NCI-H446 (cell line): Measurements from ENCODE around the gene MADCAM1.

Experiments
- DNase-seq, 2 experiments: peaks; one replicate each; lab custom pipeline; 2025; lab: John Stamatoyannopoulos, UW

MADCAM1 gene

DNA sequence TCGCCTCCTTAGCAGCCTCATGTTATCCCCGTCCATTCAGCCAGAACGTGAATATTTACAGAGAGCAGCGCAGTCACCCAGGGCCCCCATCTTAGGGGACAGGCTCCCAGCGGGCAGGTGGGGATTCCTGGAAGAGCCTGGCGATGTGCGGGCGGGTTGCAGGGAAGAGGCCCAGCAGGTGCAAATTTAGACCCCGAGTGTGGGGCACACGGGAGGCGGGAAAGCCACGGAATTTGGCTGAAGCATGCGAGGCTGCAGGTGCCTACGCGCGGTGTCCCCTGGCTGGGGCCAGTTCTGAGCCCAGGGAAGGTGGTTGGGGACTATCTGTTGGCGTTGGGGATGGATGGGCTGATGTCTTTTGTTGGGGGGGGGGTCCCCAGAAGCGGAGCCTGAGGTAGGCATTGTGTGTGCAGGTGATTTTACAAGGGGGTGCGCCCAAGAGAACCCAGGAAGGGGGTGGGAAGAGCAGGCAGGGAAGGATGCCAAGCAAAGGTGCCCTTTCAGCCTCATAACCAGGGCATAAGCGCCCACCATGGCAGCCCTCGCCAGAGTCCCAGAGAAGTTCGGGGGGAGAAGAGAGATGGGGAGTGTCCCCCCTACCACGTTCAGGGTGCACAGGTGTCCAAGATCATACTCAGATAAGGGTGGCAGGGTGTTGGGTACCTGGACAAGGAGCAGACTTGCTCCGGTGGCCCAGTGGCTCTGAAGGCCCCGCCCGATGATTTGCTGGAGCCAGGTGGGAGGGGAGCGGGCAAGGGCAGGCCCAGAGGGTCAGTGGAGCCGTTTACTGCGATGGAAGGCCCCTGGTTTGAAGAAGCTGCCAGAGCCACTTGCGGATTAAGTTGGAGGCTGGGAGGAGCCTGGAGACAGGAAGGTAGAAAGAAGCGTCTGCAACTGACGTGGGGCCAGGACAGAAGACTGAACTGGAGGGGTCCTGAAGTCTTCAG, 12.2 kb downstream of the MADCAM1 start:
- no peak for DNase-seq

DNA sequence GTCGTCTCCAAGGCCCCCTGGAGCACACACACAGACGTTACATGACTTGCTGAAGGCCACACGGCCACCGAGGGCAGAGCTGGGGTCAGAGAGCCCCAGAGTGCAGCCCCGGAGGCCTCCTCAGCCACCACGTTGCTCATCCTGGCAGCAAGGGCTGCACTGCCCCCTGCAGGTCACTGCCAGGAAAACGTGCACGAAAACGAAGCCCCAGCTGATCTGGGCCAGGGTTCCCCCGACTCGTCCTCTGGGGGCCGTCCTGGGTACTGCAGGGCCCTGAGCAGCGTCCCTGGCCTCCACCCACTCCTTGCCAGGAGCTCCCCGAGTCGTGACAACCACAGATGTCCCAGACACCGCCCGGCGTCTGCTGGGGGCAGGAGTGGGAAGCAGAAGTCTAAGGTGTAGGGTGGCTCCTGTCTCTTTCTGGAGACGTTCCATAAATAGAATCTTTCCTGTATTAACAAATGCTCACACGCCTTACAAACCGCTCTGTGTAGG, 14.4 kb downstream of the MADCAM1 start:
- DNase-seq: peak; percentile 67 to 89

DNA sequence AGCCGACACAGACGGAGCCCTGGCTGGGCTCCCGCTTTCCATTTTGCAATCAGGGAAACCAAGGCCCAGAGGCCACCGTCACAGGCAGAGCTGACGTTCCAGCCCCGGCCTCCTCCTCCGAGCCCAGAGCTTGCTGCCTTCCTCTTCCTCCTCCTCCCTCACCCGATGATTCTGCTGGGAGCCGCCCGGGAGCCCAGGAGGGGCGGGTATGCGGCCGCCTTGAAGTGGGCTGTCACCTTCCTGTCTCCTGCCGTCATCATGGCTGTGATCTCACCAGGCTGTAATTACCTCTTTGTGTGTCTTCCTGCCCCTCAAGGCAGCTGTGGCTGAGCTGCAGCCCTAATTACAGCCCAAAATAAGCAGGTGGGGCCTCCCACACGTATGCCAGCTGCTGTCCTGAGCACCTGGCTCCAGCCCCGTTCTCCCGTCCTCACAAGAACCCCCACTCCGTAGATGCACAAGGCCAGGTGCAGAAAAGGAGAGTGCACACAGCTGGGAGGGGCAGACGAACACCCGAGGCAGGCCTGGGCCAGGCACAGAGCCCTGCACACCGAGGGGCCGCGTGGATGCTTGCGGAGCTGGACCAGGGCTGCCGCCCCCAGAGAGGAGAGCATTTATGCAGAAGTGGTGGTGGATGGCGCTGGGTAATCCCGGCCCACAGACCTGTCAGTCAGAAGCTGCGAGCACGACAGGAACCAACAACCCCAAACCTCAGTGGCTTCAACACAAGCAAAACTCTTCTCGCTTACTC, 15.0 kb downstream of the MADCAM1 start:
- DNase-seq: no peak

DNA sequence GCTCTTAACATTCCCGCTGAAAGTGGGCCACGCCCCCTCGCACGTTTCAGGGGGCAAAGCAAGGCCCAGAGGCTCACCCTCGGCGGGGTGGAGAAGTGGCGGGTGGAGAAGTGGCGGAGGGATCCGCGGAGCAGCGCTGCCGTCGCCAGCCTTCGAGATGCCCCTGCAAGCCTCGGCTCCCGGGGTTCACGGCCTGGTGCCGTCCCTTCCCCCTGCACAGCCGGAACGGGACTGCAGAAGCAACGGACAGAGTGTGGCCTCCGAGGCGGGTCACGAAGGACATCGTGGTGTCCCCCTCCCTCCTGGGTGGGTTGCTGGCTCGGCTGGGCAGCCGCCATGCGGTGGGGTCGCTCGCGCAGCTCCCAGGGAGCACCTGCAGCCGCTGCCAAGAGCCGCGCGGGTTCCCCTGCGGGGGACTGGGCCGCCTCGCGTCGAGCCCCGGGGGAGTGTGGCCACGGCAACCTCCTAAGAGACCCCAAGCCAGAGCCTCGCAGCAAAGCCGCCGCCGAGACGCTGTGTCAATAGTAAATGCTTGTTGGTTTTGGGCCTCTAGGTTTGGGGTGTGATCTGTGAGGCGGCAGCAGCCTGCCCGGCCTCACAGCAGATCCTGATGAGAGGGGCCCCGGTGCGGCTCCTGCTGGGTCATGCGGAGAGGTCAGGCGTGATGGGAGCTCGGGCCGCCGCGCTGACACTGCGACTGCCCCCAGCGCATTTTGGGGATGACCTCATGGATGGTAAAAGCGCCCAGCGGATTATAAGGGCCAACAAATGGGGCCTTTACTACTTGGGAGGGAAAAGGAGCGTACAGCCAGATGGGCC, 16.5 kb downstream of the MADCAM1 start:
- DNase-seq: no peak

GRCh38 chr19:513368-514165, 17.3 kb downstream of the MADCAM1 start:
- no peak for DNase-seq

DNA sequence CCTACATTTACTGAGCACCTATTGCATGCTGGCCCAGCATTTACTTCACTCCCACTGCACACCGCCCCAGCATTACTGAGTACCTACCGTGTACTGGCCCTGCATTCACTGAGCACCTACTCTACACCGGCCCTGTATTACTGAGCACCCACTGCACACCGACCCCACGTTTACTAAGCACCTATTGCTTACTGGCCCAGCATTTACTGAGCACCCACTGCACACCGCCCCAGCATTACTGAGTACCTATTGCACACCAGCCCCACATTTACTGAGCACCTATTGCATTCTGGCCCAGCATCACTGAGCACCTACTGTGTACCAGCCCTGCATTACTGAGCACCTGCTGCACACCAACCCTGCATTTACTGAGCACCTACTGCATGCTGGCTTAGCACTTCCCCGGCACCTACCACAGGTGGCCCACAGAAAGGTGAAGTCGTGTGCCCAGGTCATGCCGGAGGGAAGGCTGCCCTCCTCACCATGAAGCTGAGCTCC, 17.9 kb downstream of the MADCAM1 start:
- DNase-seq: no peak

DNA sequence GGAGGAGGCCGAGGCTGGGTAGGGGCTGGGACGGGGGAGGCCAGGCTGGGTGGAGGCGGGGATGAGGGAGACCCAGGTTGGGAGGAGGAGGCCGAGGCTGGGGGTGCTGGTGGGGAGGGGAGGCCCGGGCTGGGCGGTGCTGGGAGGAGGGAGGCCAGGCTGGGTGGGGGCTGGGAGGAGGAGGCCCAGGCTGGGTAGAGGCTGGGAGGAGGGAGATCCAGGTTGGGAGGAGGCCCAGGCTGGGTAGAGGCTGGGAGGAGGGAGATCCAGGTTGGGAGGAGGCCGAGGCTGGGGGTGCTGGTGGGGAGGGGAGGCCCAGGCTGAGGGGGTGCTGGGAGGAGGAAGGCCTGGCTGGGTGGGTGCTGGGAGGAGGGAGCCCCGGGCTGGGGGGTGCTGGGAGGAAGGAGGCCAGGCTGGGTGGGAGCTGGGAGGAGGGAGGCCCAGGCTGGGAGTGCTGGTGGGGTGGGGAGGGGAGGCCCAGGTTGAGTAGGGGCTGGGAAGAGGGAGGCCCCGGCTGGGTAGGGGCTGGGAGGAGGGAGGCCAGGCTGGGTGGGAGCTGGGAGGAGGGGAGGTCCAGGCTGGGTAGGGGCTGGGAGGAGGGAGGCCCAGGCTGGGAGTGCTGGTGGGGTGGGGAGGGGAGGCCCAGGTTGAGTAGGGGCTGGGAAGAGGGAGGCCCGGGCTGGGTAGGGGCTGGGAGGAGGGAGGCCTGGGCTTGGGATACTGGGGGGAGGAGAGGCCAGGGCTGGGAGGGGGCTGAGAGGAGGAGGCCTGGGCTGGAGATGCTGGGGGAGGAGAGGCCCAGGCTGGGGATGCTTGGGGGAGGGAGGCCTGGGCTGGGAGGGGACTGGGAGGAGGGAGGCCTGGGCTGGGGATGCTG, 21.7 kb downstream of the MADCAM1 start:
- DNase-seq: no peak

- no peak for DNase-seq
Measured at GRCh38 chr19:518598-519231, 22.4 kb downstream of the MADCAM1 start.

- DNase-seq: no peak
Measured at GRCh38 chr19:519449-519865, 23.2 kb downstream of the MADCAM1 start.

- no peak for DNase-seq
Measured at GRCh38 chr19:522726-523125, 26.4 kb downstream of the MADCAM1 start.

DNA sequence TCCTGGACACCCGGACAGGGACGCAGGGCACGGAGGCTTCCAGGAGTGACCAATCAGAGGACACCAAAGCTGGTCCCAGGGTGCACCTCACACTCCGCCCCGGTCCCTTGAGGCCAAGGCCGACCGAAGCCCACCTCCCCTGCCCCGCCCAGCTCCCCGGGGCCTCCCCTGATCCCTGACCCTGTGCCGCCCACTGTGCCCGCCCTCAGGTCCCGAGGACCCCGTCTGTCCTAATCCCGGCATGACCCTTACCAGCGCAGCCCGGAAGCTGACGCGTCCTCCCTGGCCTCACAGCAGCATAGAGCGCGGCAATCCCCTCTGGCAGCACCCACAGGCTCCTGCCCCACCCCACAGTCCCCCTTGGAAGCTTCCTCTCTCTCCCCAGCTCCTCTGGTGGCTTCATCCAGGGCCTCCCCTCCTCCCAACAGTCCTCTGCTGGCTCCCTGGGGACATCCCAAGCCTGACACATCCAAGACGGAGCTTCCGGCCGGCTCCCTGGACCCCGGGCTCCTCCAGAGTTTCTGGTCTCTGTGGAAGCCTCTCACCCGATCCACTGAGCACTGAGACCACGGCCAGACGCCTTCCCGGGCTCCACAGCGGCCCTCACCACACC, 27.9 kb downstream of the MADCAM1 start:
- no peak for DNase-seq

DNA sequence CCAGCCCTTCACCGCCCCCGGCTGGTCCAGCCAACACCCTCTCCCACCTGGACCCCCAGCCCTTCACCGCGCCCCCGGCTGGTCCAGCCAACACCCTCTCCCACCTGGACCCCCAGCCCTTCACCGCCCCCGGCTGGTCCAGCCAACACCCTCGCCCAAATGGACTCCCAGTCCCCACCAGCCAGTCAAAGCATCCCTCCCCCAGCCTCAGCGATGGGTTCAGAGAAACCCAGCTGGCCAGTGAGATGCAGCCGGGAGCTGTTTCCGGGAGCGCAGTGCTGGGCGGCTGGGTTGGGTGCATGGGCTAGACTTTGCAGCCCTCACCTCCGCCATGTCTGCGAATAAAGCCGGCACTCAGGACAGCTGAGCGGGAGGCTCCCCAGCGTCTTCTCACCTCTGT, 28.7 kb downstream of the MADCAM1 start:
- no peak for DNase-seq

- no peak for DNase-seq
Measured at GRCh38 chr19:525857-526419, 29.7 kb downstream of the MADCAM1 start.

GRCh38 chr19:530134-531008, 34.1 kb downstream of the MADCAM1 start:
- DNase-seq: no peak

DNA sequence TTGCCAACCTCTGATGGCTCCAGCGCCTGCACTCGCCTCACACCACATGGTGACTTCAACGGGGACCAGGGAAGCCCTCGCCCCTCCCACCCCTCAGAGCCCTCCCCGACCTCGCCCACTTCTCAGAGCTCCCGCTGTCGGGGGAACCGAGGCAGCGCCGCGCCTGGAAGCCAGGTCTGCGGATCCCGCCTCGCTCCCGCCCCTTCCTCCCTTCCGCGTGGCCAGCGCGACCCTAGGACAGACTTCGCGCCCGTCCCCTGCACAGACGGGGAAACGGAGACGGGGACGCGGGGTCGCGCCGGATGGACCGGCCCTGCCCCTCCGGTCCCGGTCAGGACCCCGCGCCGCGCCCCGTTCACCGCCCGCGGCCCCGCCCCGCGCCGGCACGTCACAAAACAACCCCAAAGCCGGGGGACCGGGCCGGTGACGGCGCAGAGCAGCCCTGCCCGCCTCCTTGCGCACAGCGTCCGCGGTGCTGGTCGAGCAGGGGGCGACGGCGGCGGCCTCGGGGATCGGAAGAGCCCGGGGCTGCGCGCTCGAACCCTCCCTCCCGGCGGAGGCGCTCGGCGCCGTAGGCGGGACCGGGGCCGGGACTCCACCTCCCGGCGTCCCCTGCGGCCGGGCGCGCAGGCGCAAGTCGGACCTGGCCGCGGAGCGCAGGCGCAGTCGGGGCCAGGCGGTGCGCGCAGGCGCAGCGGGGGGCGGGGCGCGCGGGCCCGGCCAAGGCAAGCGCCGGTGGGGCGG, 34.9 kb downstream of the MADCAM1 start:
- peak; percentile 74 to 93 for DNase-seq

- no peak for DNase-seq
Measured at GRCh38 chr19:531753-532560, 35.7 kb downstream of the MADCAM1 start, which contains the start of gene CDC34. TSS of gene CDC34 (plus strand) at chr19:531760. CDS start at chr19:531932, 172 bp downstream.
